Right forelimb (tissue), 1 donor: ENCODE measurements around the gene AUTS2.

Experiments used
- DNase-seq: peaks from one replicate; pipeline ENCODE4 v3.0.0-alpha.2; 2018

AUTS2 gene

GRCh38 chr7:69598081-69598486, at the start of gene AUTS2:
Gene AUTS2, plus strand, starts transcription at chr7:69598475. Its CDS starts 1,179 bp downstream, at chr7:69599654.
- DNase-seq = peak; percentile 98

- no peak for DNase-seq
Observed at GRCh38 chr7:69550991-69551390, 47.3 kb upstream of the AUTS2 start.

GRCh38 chr7:69553190-69553589, 45.1 kb upstream of the AUTS2 start:
- no peak for DNase-seq

- no peak for DNase-seq
Observed at GRCh38 chr7:69561266-69561960, 36.9 kb upstream of the AUTS2 start.

GRCh38 chr7:69564454-69565417, 33.5 kb upstream of the AUTS2 start:
- peak; percentile 70 for DNase-seq

DNA sequence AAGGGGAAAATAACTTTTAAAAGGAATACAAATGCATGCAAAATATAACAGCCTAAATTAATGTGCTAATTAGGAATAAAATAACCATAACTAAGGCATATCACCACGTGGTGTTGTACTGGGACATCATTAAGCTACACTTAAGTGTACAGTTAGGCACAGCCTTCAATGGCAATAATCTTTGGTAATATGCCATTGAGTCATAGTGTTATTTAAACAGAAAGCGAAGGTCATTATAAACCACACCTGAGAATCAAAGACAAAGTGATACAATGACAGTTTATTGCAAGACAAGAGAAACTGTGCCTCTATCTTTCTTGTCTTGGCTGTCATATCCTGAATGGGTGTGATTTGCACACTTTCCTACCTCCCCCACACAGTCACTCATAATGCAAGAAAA, 30.5 kb upstream of the AUTS2 start:
- no peak for DNase-seq

DNA sequence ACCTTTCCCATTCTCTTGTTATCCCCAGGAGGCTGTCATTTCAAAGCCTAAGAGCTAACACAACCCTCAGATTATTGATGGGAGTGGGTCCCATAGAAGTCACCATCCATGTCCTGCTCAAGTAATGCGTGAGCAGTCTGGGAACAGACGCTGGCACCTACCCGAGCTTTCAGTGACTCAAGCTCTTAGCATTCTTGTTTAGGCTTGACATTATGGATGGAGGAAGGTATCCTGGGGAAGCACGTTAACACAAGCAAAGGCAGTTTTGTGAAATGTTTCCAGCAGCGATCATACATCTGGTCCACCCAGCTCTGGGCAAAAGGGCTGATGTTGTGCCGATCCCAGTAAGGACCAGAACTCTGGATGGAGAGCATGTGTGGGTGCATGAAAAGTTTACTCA, 30.0 kb upstream of the AUTS2 start:
- DNase-seq = no peak

GRCh38 chr7:69575651-69576050, 22.6 kb upstream of the AUTS2 start:
- DNase-seq = no peak

- no peak for DNase-seq
Observed at GRCh38 chr7:69577221-69577620, 21.1 kb upstream of the AUTS2 start.

DNA sequence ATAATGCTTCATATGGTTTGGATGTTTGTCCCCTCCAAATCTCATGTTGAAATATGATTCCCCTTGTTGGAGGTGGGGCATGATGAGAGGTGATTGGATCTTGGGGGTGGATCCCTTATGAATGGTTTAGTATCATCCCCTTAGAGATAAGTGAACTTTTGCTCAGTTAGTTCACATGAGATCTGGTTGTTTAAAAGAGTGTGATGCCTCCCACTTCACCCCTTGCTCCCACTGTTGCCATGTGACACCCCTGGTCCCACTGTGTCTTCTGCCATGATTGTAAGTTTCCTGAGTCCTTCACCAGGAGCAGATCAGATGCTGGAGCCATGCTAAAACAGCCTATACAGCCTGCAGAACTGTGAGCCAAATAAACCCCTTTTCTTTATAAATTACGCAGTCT, 13.1 kb upstream of the AUTS2 start:
- no peak for DNase-seq

DNA sequence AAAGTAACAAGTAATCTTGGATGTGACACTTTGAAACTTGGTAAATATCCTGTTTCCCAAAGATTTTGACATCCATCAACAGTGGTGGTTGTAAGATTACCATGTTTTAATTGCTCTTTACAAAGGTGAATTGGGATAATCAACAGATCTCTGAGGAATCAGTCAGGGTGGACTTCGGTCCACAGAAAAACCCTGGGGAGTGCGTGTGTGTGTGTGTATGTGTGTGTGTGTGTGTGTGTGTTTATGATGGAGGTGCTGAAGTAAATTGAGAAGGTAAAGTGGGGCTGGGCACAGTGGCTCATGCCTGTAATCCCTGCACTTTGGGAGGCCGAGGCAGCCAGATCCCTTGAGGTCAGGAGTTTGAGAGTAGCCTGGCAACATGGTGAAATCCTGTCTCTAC, 12.0 kb upstream of the AUTS2 start:
- no peak for DNase-seq

GRCh38 chr7:69588773-69589172, 9.5 kb upstream of the AUTS2 start:
- no peak for DNase-seq

GRCh38 chr7:69591805-69592204, 6.5 kb upstream of the AUTS2 start:
- DNase-seq = no peak

DNA sequence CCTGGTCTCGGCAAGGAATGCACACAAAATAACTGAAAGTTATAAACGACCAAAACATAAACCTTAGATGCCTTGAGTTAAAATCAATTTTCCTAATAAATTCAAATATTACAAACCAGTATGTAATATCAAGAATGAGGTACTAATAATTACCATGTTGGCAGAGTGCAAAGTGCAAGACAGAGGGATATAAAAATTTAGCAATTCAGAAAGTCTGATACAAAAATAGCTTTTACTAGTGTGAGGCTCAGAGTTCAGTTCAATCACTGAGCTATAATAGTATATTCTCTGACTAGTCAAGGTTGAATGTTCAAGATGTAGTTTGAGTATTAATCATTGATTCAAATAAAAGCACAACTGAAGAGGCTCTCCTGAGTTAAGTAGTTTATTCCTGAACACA, 4.8 kb upstream of the AUTS2 start:
- no peak for DNase-seq

GRCh38 chr7:69595415-69595814, 2.9 kb upstream of the AUTS2 start:
- DNase-seq = no peak

GRCh38 chr7:69596056-69596455, 2.2 kb upstream of the AUTS2 start:
- no peak for DNase-seq

DNA sequence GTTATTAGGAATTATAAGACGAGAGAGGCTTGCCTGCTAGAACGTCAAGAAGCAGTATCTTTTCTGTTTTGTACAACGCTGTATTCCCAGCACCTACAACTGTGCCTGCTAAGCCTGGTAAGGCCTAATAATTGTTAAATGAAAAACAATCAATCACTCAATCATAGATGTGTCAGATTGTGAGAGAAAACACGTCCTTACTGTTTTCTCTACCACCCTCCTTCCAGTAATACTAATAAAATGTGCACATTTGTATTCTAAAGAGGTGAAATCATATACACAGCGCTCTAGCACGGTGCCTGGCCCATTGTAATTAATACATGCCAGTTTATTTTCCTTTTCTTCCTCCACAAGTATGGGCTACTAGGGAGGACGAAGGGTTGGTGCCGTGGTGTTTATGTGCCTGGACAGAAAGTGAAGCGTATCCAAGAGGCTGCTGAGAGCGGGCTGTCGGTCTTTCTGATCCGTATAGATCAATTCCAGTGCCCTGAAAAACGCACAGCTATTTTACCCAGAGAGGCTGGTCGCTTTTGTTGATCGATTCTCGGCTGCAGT, 1.5 kb upstream of the AUTS2 start:
- DNase-seq = no peak

DNA sequence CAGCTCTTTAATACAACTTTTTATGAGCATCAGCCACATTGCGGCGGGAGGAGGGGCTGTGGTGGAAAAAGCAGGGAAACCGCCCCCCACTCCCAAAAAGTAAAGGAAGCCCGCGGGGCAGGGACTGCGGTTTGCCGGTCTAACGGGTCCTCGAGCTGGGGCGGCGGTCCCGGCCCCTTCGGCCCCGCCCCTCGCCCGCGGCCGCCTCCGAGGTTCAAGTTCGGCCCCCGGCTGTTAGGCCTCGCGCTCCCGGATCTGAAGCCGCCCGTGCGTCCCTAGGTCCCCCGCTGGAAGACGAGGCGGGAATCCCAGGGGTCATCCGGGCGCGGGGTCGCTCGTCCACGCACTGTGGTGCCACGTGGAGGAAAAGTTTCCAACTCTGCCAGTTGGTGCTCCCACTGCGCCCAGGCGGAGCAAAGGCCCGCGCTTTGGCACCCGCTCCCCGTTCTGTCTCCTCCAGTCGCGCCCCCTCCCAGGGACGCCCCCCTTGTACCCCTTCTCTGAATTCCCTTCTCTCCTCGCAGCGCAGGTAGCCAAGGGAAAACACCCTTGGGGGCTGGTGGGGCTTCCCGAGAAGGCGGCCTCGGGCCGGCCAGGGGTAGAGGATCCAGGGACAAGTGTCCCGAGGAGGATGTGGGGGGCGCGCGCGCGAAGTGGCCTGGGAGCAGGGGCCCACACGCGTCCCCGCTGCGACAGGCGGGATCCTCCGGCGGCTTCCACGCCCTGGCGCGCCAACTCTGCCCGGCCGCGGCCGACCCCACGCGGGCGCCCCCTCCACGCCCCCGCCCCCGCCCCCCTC, 798 bp upstream of the AUTS2 start:
- peak; percentile 73 for DNase-seq

DNA sequence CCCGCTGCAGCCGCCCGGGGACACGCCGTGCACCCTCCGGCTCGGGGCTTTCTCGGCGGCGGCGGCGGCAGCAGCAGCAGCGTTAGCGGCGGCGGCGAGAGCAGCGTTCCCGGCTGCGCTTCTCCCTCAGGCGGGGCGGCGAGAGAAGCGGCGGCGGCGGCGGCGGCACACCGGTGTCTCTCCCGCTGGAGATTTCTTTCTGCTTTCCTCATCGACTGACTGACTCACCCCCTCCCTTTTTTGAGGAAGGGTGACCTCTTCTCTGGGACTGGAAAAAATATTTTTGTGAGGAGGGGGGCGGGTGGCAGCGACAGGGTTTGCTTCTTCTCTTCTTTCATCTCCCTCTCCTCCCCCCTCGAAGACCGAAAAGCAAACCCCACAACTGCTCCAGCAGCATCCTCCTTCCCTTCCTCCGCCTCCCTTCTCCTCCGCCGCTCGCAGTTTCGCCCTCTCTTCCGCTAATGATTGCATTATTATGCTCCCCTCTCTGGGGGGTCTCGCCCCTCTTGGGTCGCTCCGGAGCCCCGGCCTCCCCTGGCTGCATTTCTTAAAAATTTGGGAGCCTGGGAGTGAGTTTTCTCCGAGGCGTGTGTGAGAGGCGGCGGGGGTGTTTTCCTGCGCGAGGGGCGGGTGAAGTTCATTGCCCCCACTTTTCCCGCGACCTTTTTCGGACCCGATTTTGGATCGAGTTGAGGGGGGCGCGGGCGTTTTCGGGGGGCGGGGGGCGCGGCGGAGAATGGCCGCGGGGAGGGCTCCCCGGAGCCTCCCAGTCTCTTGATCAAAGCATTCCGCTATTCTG, 411 bp downstream of the AUTS2 start:
- DNase-seq = no peak

GRCh38 chr7:69599286-69599954, 1.1 kb downstream of the AUTS2 start:
- DNase-seq = peak; percentile 67

GRCh38 chr7:69599955-69600709, 1.9 kb downstream of the AUTS2 start:
- no peak for DNase-seq
